GM18520 (cell line): ENCODE measurements around the gene CEP135.
"Not testable (repeated sequence)": the region's sequence is repeated elsewhere in the genome, so short reads cannot be mapped to it uniquely, and the experiment has no call there.

Source experiments
- ATAC-seq: cut with Tn5 transposase; IDR thresholded peaks from one replicate; pipeline ENCODE4 v1.9.1; 2021; ENCODE audit not compliant: unreplicated experiment

The CEP135 gene

GRCh38 chr4:56026596-56026995, 77.9 kb downstream of the CEP135 start:
- ATAC-seq, result no peak

DNA sequence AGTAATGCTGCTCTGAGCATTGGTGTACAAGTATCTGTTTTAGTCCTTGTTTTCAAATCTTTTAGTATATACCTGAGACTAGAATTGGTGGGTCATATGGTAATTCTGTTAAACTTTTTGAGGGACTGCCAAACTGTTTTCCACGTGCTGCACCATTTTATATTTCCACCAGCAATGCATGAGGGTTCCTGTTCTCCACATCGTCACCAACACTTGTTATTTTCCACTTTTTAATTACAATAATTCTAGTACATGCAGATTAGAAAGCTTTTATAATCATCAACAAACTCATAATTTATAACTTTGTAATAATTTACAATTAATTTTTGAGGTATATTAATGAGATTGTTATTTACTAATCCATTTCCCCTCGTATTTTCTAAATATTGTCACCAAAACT, 79.4 kb downstream of the CEP135 start:
- no peak for ATAC-seq

DNA sequence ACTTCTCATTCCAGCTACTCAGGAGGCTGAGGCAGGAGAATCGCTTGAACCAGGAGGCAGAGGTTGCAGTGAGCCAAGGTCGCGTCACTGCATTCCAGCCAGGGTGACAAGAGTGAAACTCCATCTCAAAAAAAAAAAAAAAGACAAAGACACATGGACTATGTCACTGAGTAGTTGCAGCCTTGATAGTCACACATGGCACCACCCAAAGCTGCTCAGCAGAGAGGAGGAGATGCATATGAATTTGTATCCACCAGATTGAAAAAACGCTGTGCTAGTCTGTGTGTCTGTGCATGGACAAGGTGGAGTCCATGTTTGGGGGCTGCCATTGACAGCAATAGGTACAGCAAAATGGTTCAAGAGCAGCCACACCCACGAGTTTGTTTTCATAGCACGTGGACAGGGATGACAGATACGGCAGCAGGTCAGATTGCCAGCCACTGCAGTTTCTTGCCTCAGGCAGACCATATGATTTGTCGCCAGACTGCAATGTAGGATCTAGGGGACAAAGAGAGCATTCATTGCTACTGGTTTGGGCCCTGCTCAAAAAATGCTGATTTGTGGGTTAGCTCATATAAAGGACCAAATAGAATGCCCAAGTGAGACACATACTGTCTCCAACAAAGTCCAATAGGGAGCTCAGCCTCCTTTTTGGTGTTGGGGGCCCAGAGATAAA, 89.9 kb downstream of the CEP135 start:
- ATAC-seq, result no peak

DNA sequence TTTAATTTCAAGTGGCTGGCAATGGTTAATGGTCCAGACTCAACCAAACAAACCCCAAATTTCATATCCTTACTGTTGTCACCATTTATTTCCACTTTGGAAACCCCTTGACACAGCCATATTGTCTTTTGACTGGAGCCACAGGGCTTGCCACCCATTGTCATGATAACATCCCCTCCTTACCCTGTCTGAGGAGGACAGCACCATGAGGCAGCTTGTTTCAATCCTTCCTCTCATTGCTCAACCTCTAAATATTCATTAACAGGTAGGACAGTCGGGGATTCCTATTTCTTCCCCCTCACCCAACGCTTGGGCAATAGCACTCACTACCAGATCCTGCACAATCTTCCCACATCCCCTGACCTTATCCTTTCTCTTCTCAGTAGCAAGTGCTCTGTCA, 92.1 kb downstream of the CEP135 start:
- no peak for ATAC-seq

DNA sequence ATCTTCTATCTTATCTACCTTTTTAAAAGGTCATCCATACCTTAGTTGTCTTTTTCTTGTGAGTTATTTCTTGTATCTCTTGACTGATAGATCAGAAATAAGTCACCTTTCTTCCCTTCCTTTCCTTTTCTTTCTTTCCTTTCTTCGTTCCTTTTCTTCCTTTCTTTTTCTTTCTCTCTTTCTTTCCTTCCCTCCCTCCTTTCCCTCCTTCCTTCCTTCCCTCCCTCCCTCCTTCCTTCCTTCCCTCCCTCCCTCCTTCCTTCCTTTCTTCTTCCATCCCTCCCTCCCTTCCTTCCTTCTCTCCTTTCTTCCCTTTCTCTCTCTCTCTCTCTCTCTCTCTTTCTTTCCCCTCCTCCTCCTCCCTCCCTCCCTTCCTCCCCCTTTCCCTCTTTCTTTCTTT, 93.5 kb downstream of the CEP135 start:
- no peak for ATAC-seq

DNA sequence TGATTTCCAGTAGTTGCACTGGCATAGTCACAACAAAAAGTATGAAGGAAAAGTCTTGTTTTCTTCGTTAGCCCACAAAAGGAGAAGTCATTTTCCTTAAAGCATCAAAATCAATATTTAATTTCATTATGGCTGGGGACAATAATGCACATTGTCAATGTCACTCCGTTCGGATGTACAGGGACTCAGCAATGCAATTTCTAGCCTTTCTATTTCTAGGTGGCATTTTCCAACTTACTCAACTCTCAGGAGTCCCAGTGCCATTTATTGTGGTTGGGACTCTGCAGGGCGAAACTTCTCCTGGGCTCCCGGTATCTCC, 99.6 kb downstream of the CEP135 start:
- no peak for ATAC-seq

DNA sequence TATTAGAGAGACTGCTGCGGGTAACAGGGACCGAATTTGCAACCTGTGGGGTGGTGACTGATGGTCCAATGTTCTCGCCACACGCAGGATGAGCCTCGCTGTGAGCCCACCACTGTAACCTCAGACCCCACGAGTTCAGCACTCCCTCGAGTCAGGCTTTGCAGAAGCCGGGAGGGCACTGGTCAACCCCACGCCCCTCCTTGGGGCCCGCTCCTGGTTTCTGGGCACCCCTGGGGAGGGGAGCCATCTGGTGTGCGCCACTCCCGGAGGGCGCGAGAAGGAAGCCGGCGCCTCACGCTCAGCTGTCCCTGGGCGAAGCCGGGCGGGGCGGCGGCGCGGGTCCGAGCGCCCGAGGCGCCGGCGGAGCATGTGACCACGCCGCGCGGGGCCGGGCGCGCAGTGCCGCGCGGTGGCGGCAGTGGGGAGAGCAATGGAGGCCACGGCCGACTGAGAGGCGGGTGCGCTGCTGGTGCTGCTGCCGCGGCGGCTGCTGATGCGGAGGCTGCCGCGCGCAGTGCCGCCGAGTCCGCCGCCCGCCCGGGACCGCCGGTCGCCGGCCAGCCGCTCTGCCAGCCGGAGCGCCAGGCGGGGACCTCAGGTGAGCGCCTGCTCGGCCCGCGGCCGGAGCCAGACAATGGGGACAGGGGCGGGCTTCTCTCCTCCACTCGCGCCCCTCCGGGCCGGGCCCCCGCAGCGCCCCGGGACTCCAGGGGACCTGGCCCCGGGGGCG, 100.1 kb downstream of the CEP135 start:
- ATAC-seq, result peak; percentile 92

DNA sequence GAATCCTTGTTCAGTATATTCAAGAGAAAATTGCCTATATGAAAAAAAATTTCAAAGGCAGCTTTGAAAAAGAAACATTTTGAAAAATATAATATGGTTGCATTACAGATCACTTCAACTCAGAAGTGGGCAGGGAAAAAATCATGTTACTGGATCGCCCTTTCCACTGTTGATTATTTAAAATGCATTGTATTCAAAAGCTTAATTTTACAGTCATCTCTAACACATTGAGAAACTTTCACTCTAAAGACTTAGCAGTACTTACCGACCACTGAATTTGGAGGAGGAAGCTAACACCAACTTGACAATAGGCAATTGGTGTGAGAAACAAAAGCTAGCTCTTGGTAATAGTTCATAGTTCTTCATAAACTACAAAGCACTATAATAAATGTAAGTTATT, 101.9 kb downstream of the CEP135 start:
- ATAC-seq, result no peak

DNA sequence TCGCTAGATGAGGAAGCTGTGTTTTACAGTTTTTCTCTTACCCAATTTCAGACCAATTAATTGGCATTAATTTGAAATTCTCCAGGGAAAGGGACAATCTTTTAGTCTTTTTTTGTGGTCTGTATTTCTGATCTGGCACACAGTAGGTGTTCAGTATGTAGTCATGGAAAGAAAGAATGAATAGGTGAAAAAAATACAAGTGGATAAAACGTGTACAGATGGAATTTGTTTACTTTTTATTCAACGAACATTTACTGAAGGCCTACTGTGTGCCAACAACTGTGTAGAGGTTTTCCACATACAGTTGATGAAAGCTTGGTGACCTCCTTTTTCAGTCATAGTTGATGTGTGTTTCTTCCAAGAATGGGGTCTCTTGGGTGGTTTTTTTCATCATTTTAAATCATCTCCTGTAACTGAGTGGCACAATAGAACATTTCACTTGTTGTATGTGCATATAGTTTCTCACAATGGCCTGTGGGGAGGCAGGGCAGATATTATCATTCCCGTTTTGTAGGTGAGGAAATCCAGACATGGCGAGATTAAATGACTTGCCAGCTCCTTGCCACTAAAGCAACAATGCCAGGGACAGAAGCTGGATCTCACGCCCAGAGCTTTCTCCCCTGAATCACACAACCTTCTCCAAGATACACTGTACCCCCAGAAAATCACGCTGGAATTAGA, 102.4 kb downstream of the CEP135 start:
- ATAC-seq, result no peak

GRCh38 chr4:56051710-56052075, 102.9 kb downstream of the CEP135 start:
- no peak for ATAC-seq

GRCh38 chr4:56052481-56052880, 103.7 kb downstream of the CEP135 start:
- no peak for ATAC-seq

GRCh38 chr4:56052966-56053365, 104.2 kb downstream of the CEP135 start:
- no peak for ATAC-seq

- ATAC-seq, result no peak
Observed at GRCh38 chr4:56055027-56055977, 106.6 kb downstream of the CEP135 start.

GRCh38 chr4:56055991-56056390, 107.2 kb downstream of the CEP135 start:
- ATAC-seq, result no peak

DNA sequence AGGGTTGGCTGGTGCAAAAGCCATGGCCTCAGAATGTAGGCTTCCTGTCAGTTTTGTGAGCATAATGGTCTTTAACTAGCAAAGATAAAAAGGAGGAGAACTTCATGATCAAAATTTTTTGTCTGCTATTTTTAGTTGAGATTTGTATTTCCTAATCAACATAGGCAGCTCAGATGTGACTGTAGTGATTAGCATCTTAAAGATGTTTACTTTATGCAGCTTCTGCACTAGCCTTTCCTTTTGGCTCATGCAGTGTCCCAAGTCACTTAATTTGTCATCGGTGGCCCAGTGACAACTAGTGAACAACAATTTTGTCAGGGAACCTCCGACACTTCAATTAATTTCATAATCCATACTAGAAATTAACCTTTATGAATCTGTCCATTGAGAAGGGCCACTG, 109.8 kb downstream of the CEP135 start:
- no peak for ATAC-seq

GRCh38 chr4:56060036-56060435, 111.3 kb downstream of the CEP135 start:
- ATAC-seq, result no peak

DNA sequence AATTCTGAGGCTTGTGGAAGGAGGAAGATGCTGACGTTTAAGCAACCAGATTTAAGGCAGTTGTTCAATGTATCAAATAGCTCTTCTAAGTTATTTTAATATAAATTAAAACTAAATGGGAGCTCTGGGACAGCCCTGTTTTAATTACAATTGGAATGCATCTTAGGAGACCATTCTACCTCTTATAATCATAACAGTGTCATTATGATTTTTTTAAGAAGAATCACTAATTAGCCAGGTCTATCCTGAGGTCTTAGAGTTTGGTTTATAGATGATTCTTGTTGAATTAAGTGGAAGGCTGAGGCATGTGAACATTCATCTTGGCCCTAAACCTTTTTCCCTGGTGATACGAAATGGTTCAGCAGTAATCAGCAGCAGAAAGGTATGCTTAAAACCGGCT, 113.4 kb downstream of the CEP135 start:
- no peak for ATAC-seq

DNA sequence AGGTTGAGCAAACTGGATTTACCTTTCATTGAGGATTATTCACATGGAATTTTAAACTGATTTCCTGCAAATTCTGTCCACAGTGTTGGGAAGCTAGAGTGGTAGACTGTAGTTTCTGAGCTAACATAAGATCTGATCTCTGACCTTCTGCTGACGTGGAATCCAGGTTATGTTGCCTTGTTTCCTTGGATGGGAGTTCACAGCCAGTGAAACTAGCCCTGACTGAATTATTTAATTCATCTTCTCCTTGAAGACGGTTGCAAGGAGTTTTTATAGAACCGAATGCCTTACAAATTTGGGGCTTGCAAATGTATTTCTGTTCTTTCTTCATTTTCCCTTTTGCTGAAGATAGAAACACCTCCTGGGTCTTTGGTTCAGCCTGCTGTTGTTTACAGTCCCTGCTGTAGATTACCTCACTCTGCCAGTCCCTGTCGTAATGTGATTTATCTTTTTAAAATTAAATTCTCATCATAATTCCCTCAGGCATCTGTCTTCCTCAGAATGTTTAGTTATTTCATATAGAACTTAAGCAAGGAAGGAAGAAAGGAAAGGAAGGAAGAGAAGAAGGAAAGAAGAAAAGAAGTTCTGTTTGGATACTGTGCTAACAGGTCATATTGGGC, 113.9 kb downstream of the CEP135 start:
- no peak for ATAC-seq

DNA sequence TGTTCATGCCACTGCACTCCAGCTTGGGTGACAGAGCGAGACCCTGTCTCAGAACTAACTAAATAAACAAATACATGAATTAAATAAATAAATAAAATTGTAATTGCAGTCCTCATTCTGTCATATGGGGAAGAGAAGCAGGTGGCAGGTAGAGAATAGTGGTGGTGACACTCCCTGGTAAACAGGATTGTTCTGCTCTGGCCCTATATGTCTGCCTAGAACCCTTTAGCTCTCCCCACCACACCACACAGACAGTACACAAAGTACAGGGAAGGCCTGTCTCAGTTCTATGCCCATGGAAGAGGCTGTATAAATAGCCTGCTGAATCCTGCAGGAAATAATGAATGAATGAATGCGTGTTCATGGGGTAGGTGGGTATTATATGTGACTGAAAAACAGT, 117.7 kb downstream of the CEP135 start:
- no peak for ATAC-seq

DNA sequence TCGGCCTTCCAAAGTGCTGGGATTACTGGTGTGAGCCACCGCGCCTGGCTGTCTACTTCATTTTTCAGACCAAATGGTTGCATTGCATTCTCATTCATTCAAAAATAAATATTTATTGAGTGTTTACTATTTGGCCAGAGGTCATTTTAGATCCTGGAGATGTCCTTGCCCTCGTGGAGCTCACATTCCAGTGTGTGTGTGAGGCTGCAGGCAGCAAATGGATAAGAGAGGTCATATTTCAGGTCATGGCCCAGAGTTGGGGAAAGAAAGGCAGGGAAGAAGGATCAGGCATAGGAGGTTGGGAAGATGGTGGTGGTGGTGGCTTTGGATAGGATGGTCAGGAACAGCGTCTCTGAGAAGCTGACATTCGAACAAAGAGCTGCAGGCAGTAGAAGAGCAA, 119.1 kb downstream of the CEP135 start:
- ATAC-seq, result no peak

DNA sequence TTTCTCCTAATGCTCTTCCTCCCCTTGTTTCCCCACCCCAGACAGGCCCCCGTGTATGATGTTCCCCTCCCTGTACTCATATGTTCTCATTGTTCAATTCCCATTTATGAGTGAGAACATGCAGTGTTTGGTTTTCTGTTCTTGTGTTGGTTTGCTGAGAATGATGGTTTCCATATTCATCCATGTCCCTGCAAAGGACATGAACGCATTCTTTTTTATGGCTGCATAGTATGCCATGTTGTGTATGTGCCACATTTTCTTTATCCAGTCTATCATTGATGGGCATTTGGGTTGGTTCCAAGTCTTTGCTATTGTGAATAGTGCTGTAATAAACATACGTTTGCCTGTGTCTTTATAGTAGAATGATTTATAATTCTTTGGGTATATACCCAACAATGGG, 124.0 kb downstream of the CEP135 start:
- not testable (repeated sequence) for ATAC-seq
